ENCODE data around the gene EGR2.

DNA sequence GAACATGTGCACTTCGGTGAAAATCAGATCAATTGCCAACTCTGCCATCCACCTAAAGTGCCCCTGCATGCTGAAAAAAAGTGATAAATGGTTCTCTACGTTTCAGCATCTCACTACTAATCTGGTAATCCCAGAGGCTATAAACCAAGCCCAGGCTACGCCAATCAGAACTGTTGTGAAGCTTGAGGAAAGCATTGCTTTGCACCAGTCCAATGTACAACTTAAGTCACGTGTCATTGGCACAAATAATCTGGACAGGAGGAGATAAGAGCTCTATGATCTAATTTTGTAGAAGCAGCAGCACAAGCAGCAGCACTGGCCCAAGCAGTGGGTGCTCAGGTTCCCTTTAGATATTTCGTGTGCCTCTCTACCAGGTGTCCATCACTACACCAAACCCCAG lies 4.4 kb upstream of the EGR2 start:
- TF ChIP-seq EZH2 (IDR thresholded peaks at IDR 0.05; ENCODE audit: insufficient read depth, poor library complexity, severe bottlenecking) (no peak), EZH2phosphoT487 (IDR thresholded peaks at IDR 0.05; ENCODE audit: insufficient read depth, low read depth) (no peak)
